NCI-H2227 (cell line): Measurements from ENCODE around the gene ATP1A1.
A peak's percentile ranks its signal among the peaks of the same experiment; 100 is the strongest.

Experiments
- DNase-seq: peaks from one replicate; lab custom pipeline; 2025; ENCODE audit not compliant: unreplicated experiment; lab: John Stamatoyannopoulos, UW

ATP1A1 gene

GRCh38 chr1:116370181-116370580 is 2.9 kb upstream of the ATP1A1 start:
- no peak for DNase-seq

GRCh38 chr1:116371752-116372151 is 1.3 kb upstream of the ATP1A1 start:
- DNase-seq: no peak

GRCh38 chr1:116372191-116372590 is 853 bp upstream of the ATP1A1 start:
- DNase-seq: no peak

- DNase-seq: peak; percentile 72
Observed at GRCh38 chr1:116373431-116374352, 648 bp downstream of the ATP1A1 start.

GRCh38 chr1:116374353-116375147 is 1.5 kb downstream of the ATP1A1 start:
- peak; percentile 44 for DNase-seq

- DNase-seq: no peak
Observed at GRCh38 chr1:116375148-116375886, 2.3 kb downstream of the ATP1A1 start.

- no peak for DNase-seq
Observed at GRCh38 chr1:116375887-116376728, 3.1 kb downstream of the ATP1A1 start.

- DNase-seq: no peak
Observed at GRCh38 chr1:116376729-116377086, 3.7 kb downstream of the ATP1A1 start.

- peak; percentile 13 for DNase-seq
Observed at GRCh38 chr1:116377541-116378529, 4.8 kb downstream of the ATP1A1 start.

- DNase-seq: no peak
Observed at GRCh38 chr1:116379057-116379630, 6.1 kb downstream of the ATP1A1 start.

GRCh38 chr1:116379674-116380498 is 6.8 kb downstream of the ATP1A1 start:
- no peak for DNase-seq

GRCh38 chr1:116380499-116381242 is 7.6 kb downstream of the ATP1A1 start:
- DNase-seq: no peak

GRCh38 chr1:116382321-116382720 is 9.3 kb downstream of the ATP1A1 start:
- DNase-seq: no peak

GRCh38 chr1:116382857-116383483 is 9.9 kb downstream of the ATP1A1 start:
- peak; percentile 27 for DNase-seq

- DNase-seq: no peak
Observed at GRCh38 chr1:116386042-116386441, 13.0 kb downstream of the ATP1A1 start.

- DNase-seq: no peak
Observed at GRCh38 chr1:116387551-116387950, 14.5 kb downstream of the ATP1A1 start.

GRCh38 chr1:116388122-116388521 is 15.1 kb downstream of the ATP1A1 start:
- DNase-seq: no peak
